Measurements from ENCODE around the gene RIN2.
A peak's percentile ranks its signal among the peaks of the same experiment; 100 is the strongest.

RIN2 gene

GRCh38 chr20:19765266-19765665, 7.2 kb downstream of the RIN2 start:
- no peak for DNase-seq (ENCODE audit: low spot score)

DNA sequence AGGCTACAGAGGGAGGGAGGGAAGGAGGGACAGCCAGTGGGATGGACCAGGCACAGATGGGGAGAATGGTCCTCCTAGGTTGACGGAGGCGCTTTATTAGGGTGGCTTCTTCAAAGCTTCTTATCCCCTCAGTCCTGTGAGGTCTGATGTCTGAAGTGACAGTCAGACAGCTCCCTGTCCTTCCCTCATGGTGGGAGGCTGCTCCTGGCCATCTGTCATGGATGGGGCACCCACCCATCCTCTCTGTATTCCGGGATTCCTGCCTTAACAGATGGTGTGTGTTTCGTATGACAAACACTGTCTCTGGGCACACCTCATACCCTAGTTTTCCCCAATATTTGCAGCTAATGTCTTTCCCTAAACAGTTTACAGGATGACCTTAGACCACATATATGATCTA, 7.9 kb downstream of the RIN2 start:
- no peak for DNase-seq (ENCODE audit: low spot score)

- no peak for DNase-seq (ENCODE audit: low spot score)
These were observed 9.0 kb downstream of the RIN2 start for GRCh38 chr20:19767070-19767469.

GRCh38 chr20:19768325-19768842, 10.3 kb downstream of the RIN2 start:
- DNase-seq (ENCODE audit: low spot score), result no peak

DNA sequence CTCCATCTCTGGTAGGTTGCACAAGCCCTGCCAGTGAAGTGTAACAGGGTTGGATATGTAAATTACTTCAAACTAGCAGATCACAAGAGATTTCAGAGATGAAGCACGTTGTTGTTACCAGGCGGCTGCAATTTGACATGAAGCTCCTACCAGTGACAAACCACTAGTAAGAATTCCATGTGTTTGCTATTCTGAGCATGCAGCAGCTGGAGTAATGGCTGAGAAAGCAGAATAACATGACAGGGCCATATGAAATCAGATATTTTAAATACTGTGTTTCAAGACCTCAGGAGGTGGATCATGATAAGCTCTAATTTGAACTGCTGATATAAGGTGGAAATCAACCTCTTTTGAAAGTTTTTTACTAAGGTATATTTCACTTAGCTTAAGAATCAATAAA, 11.4 kb downstream of the RIN2 start:
- DNase-seq (ENCODE audit: low spot score), result no peak

- DNase-seq (ENCODE audit: low spot score), result no peak
These were observed 12.3 kb downstream of the RIN2 start for GRCh38 chr20:19770375-19770774.

DNA sequence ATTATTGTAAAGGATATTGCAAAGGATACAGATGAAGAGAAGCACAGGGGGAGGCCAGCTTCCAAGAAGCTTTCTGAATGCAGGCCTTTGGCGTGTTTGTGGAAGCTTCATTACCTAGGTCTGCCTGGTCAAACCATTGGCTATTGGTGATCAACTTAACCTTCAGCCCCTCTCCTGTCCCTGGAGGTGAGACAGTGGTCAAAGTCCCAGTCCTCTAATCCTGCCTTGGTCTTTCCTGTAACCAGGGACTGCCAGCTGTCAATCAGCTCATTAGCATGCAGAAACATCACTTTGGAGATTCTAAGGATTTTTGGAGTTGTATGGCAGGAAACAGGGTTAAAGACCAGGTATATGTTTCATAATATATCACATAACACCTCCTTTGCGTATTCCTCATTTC, 13.0 kb downstream of the RIN2 start:
- no peak for DNase-seq (ENCODE audit: low spot score)

DNA sequence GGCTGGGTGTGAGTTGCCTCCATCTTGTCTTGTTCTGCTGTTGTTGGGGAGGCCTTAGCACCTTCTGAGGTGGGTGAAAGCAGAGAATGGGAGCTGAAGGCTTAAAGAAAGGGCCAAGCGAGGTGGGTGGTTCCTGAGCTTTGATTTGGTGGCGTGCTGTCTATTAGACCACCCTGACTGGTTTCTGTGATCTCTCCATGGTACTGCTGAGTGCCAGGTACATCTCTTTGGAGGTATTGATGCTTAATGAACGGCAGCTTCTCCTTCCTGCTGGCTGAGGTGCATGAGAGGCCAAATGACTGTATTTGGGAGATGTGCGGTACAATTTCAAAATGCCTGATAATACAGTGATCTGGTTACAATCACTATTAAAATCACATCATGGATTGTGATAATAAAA, 15.4 kb downstream of the RIN2 start:
- DNase-seq (ENCODE audit: low spot score), result no peak

GRCh38 chr20:19774135-19774933, 16.3 kb downstream of the RIN2 start:
- no peak for DNase-seq (ENCODE audit: low spot score)

- DNase-seq (ENCODE audit: low spot score), result peak; percentile 67
These were observed 17.5 kb downstream of the RIN2 start for GRCh38 chr20:19775353-19776253.

GRCh38 chr20:19777315-19777714, 19.3 kb downstream of the RIN2 start:
- DNase-seq (ENCODE audit: low spot score), result no peak

DNA sequence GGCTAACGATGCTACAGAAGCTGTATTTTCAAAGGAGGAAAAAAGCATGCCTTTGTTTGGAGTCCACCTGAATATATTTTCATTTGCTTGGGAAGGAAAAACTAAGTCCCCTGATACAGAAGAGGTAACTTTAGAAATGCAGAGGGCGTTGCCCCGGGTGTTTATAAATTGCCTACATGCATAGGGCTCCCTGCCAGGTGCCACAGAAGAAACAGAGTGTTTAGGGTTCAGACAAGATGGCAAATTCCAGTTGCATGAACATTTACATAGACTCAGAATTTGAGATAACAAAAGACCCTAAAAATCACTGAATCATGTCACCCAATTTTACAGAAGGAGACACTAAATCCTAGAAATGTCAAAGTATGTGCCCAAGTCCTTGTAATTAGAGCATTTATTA, 19.9 kb downstream of the RIN2 start:
- DNase-seq (ENCODE audit: low spot score), result no peak

- DNase-seq (ENCODE audit: low spot score), result no peak
These were observed 20.3 kb downstream of the RIN2 start for GRCh38 chr20:19778404-19778803.

DNA sequence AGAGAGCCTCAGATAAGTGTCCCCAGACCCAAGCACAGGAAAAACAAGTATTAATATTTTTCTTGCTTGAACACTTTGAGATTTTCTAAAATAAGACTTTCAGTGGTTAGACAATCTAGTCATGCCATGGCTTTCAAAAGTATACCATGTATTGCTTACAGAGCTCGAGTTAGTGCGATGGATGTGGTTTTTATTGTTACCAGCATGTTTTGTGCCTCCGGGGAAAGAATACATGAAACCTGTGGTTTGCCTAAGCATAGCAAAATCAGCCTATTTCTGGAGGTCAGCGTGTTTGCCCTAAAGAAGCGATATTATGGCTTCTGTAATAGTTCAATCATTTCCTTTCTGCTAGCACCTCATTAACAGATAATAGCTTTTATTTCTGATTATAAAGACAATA, 21.6 kb downstream of the RIN2 start:
- no peak for DNase-seq (ENCODE audit: low spot score)

GRCh38 chr20:19780261-19780660, 22.2 kb downstream of the RIN2 start:
- DNase-seq (ENCODE audit: low spot score), result no peak

- no peak for DNase-seq (ENCODE audit: low spot score)
These were observed 23.2 kb downstream of the RIN2 start for GRCh38 chr20:19781235-19781634.

DNA sequence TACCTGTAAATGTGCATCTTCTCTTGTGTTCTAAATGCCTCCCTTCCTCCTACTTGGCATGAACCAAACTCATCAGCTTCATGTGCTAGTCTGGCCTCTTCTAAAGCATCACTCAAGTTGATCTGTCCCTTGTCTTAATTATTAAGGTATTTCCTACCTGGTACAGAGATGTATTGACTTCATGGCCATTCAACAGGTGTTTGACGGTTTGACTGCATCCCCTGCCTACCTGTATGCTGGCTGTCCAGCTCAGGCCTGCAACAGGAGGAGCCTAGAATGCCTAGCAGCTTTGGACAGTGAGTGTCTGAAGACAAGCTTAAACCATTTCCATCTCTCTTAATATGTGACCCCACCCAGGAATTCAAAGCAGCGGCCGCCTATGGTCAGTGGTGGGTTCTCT, 24.6 kb downstream of the RIN2 start:
- no peak for DNase-seq (ENCODE audit: low spot score)

DNA sequence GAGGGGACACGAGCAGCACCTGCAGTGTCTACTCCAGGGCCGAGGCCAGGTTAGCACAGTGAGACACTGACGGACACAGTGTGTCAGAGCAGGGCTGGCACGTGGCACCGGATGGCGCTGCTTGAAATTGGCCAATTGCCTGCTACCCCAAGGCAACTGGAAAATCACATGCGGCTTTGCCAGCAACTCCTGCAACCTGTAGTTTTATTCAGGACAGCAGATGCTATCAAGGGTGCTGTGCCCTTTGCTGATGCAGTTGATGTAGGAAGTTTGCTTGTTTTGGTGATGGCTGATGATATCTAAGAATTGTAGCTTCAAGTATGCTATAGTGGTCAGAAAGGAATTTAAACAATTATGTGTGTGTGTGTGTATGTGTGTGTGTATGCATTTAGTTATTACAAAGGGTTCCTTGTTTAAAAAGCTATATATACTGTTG, 25.9 kb downstream of the RIN2 start:
- no peak for DNase-seq (ENCODE audit: low spot score)

- peak; percentile 72 for DNase-seq (ENCODE audit: low spot score)
These were observed 26.6 kb downstream of the RIN2 start for GRCh38 chr20:19784511-19785172.

GRCh38 chr20:19785173-19785982, 27.3 kb downstream of the RIN2 start:
- DNase-seq (ENCODE audit: low spot score), result no peak

DNA sequence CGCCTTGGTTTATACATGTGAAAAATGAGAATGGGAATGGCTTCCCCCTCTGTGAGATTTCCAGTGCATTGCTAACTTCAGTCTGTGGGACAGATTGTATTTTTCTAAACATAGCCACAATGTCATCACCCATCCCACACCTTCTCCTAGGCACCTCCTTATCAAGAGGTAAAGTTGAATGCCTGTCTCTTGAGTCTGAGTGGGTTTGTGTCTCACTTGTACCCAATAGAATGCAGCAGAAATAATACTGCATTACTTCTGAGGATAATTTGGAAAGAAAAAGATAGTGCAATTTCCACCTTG, 27.9 kb downstream of the RIN2 start:
- no peak for DNase-seq (ENCODE audit: low spot score)

DNA sequence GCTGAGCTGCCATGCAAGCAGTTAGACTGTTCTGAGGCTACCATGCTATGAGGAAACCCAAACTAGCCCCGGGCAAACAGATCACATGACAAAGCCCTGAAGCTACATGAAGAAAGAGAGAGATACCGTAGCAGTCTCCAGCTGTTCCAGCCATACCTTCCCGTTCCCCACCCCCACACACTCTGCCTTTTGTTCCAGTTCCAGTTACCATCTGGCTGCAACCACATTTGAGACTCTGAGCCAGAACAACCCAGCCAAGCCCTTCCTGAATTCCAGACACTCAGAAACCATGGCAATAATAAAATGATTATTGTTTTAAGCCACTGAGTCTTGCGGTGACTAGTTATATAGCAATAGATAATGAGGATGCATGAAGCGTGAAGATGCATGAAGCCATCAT, 28.3 kb downstream of the RIN2 start:
- peak; percentile 25 for DNase-seq (ENCODE audit: low spot score)

Data from LoVo (cell line).